ENCODE results near the gene RECQL5.
"Not testable (repeated sequence)": the region's sequence is repeated elsewhere in the genome, so short reads cannot be mapped to it uniquely, and the experiment has no call there.

Gene RECQL5

GRCh38 chr17:75589919-75590303 lies 77.0 kb downstream of the RECQL5 start:
- Histone ChIP-seq H3K9ac (ENCODE audit: low read length in 5 of 5) (no peak overlapping the region), H3K36me3 (ENCODE audit: control insufficient read depth in 5 of 5, insufficient read depth in 5 of 5, low read length in 5 of 5) (peaks cover 0 to 9% (median 0%) of the 10 kb centered on the region in 5 donors), H3K27me3 (ENCODE audit: control insufficient read depth in 5 of 5, insufficient read depth in 4 of 5, low read length in 5 of 5) (no peaks in the 10 kb centered on the region), H3K4me3 (ENCODE audit: low read depth in 1 of 5, low read length in 5 of 5) (peak overlapping the region in 3 of 5 donors; percentile 63 to 74 (median 67)), H3K9me3 (ENCODE audit: control insufficient read depth in 5 of 5, low read length in 5 of 5) (no peaks in the 10 kb centered on the region), H3K4me1 (ENCODE audit: control insufficient read depth in 5 of 5, insufficient read depth in 5 of 5, low read length in 5 of 5) (peaks cover 0 to 30% (median 25%) of the 10 kb centered on the region in 5 donors), H3K27ac (ENCODE audit: low read depth, low read length) (no peak overlapping the region)

GRCh38 chr17:75589012-75589918 lies 77.7 kb downstream of the RECQL5 start:
- Histone ChIP-seq H3K9me3 (ENCODE audit: control insufficient read depth in 5 of 5, low read length in 5 of 5) (no peaks in the 10 kb centered on the region), H3K36me3 (ENCODE audit: control insufficient read depth in 5 of 5, insufficient read depth in 5 of 5, low read length in 5 of 5) (peaks cover 0 to 9% (median 0%) of the 10 kb centered on the region in 5 donors), H3K4me3 (ENCODE audit: low read depth in 1 of 5, low read length in 5 of 5) (peak overlapping the region in 4 of 5 donors; percentile 63 to 77 (median 74)), H3K27me3 (ENCODE audit: control insufficient read depth in 5 of 5, insufficient read depth in 4 of 5, low read length in 5 of 5) (no peaks in the 10 kb centered on the region), H3K27ac (ENCODE audit: low read depth, low read length) (peak overlapping the region; percentile 62), H3K4me1 (ENCODE audit: control insufficient read depth in 5 of 5, insufficient read depth in 5 of 5, low read length in 5 of 5) (peaks cover 0 to 30% (median 25%) of the 10 kb centered on the region in 5 donors), H3K9ac (ENCODE audit: low read length in 5 of 5) (peak overlapping the region in 3 of 5 donors; percentile 63 to 89 (median 88))

DNA sequence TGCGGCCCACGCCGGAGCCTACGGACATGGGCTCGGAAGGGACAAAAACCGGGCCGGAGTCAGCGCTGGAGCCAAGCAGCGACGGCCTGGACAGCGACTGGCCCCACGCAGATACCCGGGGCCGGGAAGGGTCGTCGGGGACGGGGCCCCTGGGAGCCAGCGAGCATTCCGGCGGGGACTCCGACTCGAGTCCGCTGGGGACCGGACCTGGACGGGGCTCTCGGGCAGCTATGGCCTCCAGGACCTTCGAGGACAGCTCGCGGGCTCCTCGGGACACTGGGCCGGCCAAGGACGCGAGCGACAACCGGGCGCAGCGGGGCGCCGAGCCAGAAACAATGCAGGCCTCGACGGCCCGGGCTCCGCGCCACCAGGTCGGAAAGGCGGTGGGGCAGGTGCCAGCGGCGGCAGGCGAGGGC lies 78.3 kb downstream of the RECQL5 start:
- Histone ChIP-seq H3K9me3 (ENCODE audit: control insufficient read depth in 5 of 5, low read length in 5 of 5) (no peaks in the 10 kb centered on the region), H3K4me3 (ENCODE audit: low read depth in 1 of 5, low read length in 5 of 5) (peak overlapping the region in 4 of 5 donors; percentile 60 to 77 (median 74)), H3K27ac (ENCODE audit: low read depth, low read length) (peak overlapping the region; percentile 62), H3K27me3 (ENCODE audit: control insufficient read depth in 5 of 5, insufficient read depth in 4 of 5, low read length in 5 of 5) (no peaks in the 10 kb centered on the region), H3K36me3 (ENCODE audit: control insufficient read depth in 5 of 5, insufficient read depth in 5 of 5, low read length in 5 of 5) (peaks cover 0 to 9% (median 0%) of the 10 kb centered on the region in 5 donors), H3K9ac (ENCODE audit: low read length in 5 of 5) (peak overlapping the region in 4 of 5 donors; percentile 63 to 89 (median 88)), H3K4me1 (ENCODE audit: control insufficient read depth in 5 of 5, insufficient read depth in 5 of 5, low read length in 5 of 5) (peaks cover 0 to 30% (median 25%) of the 10 kb centered on the region in 5 donors)

DNA sequence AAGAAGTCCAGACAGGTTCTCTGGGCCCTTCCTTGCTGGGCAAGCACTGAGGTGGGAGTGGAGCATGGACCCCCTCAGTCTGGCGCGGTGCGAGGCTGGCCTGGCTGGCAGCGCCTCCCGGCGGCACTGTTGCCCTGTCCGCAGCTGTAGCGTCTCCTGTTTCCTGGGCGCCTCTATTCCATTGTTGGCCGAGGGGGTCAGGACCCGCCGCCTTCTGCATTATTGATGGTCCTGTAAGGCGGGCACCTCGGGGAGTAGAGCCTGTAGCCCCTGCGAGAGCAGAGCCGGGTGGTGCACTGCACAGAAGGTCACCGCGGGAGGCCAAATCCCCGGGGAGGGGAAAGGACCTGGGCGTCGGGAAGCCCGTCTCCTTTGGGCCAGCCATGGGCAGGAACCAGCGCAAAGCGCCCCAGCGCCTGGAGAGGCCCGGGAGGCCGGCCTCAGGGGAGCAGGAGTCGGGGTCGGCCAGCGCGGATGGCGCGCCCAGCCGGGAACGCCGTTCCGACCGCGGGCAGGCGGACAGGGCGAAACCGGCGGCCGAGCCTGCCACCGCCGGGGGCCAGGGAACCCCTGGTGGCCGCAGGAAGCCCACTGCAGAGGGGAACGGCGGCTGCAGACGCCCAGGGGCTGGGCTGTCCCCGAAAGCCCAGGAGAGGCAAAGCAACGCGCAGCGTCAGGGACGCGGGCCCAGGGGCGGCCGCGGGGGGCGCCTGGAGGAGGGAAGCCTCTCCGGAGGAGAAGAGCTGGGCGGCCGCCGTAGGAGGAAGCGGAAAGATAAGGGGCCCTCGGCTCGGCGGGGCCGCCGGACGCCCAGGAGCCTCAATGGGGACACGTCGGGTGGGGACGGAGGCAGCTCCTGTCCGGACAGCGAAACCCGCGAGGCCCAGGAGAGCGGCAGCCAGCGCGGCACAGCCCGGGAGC lies 79.0 kb downstream of the RECQL5 start, which contains the start of gene MYO15B:
Gene MYO15B, plus strand, starts transcription at position 126 of the 921 bp plus-strand sequence. Its CDS starts 258 bp downstream, at position 384.
- H3K4me3 ChIP-seq (ENCODE audit: low read depth in 1 of 5, low read length in 5 of 5) = peak within 1 kb of the TSS in 4 of 5 donors; percentile 60 to 77 (median 74)
- peaks cover 0 to 30% (median 25%) of the 10 kb centered on the region in 5 donors for H3K4me1 ChIP-seq (ENCODE audit: control insufficient read depth in 5 of 5, insufficient read depth in 5 of 5, low read length in 5 of 5)
- H3K9me3 ChIP-seq (ENCODE audit: control insufficient read depth in 5 of 5, low read length in 5 of 5) = no peaks in the 10 kb centered on the region
- peaks cover 0 to 9% (median 0%) of the 10 kb centered on the region in 5 donors for H3K36me3 ChIP-seq (ENCODE audit: control insufficient read depth in 5 of 5, insufficient read depth in 5 of 5, low read length in 5 of 5)
- H3K9ac ChIP-seq (ENCODE audit: low read length in 5 of 5) = peak within 1 kb of the TSS; percentile 63 to 89 (median 87)
- peak within 1 kb of the TSS; percentile 62 for H3K27ac ChIP-seq (ENCODE audit: low read depth, low read length)
- H3K27me3 ChIP-seq (ENCODE audit: control insufficient read depth in 5 of 5, insufficient read depth in 4 of 5, low read length in 5 of 5) = no peaks in the 10 kb centered on the region

GRCh38 chr17:75584849-75585175 lies 82.1 kb downstream of the RECQL5 start:
- Histone ChIP-seq H3K27me3 (ENCODE audit: control insufficient read depth in 5 of 5, insufficient read depth in 4 of 5, low read length in 5 of 5) (no peaks in the 10 kb centered on the region), H3K27ac (ENCODE audit: low read depth, low read length) (no peak overlapping the region), H3K4me1 (ENCODE audit: control insufficient read depth in 5 of 5, insufficient read depth in 5 of 5, low read length in 5 of 5) (peaks cover 0 to 22% (median 17%) of the 10 kb centered on the region in 5 donors), H3K36me3 (ENCODE audit: control insufficient read depth in 5 of 5, insufficient read depth in 5 of 5, low read length in 5 of 5) (no peaks in the 10 kb centered on the region), H3K4me3 (ENCODE audit: low read depth in 1 of 5, low read length in 5 of 5) (no peak overlapping the region), H3K9me3 (ENCODE audit: control insufficient read depth in 5 of 5, low read length in 5 of 5) (no peaks in the 10 kb centered on the region), H3K9ac (ENCODE audit: low read length in 5 of 5) (no peak overlapping the region)

DNA sequence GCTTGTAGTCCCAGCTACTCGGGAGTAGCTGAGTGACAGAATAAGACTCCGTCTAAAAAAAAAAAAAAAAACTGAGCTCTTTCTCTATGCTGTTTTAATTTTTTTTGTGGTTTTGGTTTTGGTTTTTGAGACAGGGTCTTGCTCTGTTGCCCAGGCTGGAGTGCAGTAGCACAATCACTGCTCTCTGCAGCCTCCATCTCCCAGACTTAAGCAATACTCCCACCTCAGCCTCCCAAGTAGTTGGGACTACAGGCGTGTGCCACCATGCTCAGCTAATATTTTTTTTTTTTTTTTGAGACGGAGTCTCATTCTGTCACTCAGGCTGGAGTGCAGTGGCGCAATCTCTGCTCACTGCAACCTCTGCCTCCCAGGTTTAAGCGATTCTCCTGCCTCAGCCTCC lies 83.8 kb downstream of the RECQL5 start:
- not testable (repeated sequence) for H3K27me3 ChIP-seq (ENCODE audit: control insufficient read depth in 5 of 5, insufficient read depth in 4 of 5, low read length in 5 of 5); H3K4me3 ChIP-seq (ENCODE audit: low read depth in 1 of 5, low read length in 5 of 5); H3K36me3 ChIP-seq (ENCODE audit: control insufficient read depth in 5 of 5, insufficient read depth in 5 of 5, low read length in 5 of 5); H3K9me3 ChIP-seq (ENCODE audit: control insufficient read depth in 5 of 5, low read length in 5 of 5); H3K9ac ChIP-seq (ENCODE audit: low read length in 5 of 5); H3K27ac ChIP-seq (ENCODE audit: low read depth, low read length)
- peaks cover 0 to 14% (median 9%) of the 10 kb centered on the region in 5 donors for H3K4me1 ChIP-seq (ENCODE audit: control insufficient read depth in 5 of 5, insufficient read depth in 5 of 5, low read length in 5 of 5)

GRCh38 chr17:75581121-75581725 lies 85.7 kb downstream of the RECQL5 start:
- peak overlapping the region in 4 of 5 donors; percentile 0 to 33 (median 6) for H3K4me3 ChIP-seq (ENCODE audit: low read depth in 1 of 5, low read length in 5 of 5)

More at GRCh38 chr17:75581121-75581725, 85.7 kb downstream of the RECQL5 start:
- not testable (repeated sequence) for H3K9me3 ChIP-seq (ENCODE audit: control insufficient read depth in 5 of 5, low read length in 5 of 5); H3K27me3 ChIP-seq (ENCODE audit: control insufficient read depth in 5 of 5, insufficient read depth in 4 of 5, low read length in 5 of 5); H3K4me1 ChIP-seq (ENCODE audit: control insufficient read depth in 5 of 5, insufficient read depth in 5 of 5, low read length in 5 of 5); H3K9ac ChIP-seq (ENCODE audit: low read length in 5 of 5); H3K36me3 ChIP-seq (ENCODE audit: control insufficient read depth in 5 of 5, insufficient read depth in 5 of 5, low read length in 5 of 5); H3K27ac ChIP-seq (ENCODE audit: low read depth, low read length)

Measured in subcutaneous abdominal adipose tissue (tissue), 5 donors.